GM18951 (cell line): ENCODE results near the gene COA3.

Source experiments
- POLR2A ChIP-seq: IDR thresholded peaks from 4 replicates; pipeline ENCODE4 v1.6.1; 2011; ENCODE audit warnings: mild to moderate bottlenecking; ENCODE audit not compliant: insufficient read length, insufficient read depth; ENCODE audit errors: extremely low read depth
- in situ Hi-C: fragments of 300-500 bp; cut with MboI; formaldehyde crosslinking; loops from one replicate; pipeline ENCODE4 v1.12.0; 2022; ENCODE audit warnings: low sequenced_read_pairs, mixed read lengths, inconsistent platforms; ENCODE audit not compliant: unreplicated experiment

COA3 gene

DNA sequence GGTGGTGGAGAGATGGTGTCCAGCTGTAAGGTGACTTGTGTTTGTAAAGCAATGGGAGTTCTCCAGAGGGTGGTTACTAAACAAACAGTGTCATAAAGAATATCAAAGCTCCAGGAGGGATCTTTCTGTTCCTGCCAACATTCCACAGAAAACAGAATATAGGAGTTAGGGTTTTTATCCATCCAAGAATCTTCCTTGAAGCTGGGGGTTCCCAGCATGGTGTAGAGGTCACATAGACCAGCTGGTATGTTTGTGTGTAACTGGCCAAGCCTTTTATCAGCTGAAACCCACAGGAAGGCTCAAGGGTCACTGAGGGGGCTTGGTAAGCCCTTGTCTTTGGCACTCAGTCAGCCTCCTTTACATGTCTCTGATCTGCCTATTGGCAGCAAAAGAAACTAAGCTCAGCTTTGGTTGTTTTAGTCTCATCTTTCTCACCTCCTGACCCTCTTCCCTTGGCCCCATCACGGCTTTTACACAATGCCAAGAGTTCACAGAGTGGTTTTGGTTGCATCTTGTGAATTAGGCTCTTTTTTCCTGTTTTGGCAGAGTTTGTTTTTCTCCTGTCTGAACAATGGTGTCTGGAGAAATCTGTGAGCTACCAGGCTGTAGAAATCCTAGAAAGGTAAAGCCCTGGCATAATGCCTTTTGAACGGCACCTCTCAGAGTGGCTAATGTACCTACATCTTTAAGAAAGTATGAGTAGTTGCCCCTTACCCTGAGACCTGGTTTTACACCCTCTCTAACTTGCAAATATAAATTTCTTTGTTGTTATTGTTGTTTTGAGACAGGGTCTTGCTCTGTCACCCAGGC is 4.8 kb upstream of the COA3 start:
- in situ Hi-C loops, result no loop called here
- no peak for TF ChIP-seq POLR2A

- in situ Hi-C loops, result no loop called here
- no peak for TF ChIP-seq POLR2A
Observed at GRCh38 chr17:42798011-42798382, 507 bp downstream of the COA3 start.

GRCh38 chr17:42797067-42798007 is 1.2 kb downstream of the COA3 start:
- no peak for TF ChIP-seq POLR2A
- in situ Hi-C loops, result no loop called here

DNA sequence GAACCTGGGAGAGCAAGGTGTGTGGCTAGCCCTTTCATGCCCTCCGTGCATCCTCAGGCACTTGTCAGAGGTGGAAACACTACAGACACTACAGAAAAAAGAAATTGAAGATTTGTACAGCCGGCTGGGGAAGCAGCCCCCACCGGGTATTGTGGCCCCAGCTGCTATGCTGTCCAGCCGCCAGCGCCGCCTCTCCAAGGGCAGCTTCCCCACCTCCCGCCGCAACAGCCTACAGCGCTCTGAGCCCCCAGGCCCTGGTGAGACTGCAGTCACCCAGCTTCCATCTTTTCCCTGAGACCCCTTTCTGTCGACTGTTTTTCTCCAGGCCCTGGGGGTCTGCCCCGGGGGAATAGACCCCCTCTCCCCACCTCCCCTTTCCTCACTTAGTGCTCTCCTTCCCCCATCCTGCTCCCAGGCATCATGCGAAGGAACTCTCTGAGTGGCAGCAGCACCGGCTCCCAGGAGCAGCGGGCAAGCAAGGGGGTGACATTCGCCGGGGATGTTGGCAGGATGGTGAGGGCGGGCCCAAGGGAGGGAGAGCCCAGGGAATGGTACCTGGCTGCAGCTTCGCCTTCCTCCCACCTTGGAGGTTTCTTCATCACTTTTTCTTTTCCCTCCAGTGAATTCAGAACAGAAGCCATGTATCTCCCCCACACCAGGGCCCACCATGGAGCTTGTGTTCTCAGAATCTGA is 2.3 kb downstream of the COA3 start:
- no peak for TF ChIP-seq POLR2A
- in situ Hi-C loops, result no loop called here

- no peak for TF ChIP-seq POLR2A
- in situ Hi-C loops, result no loop called here
Observed at GRCh38 chr17:42795465-42795864, 3.0 kb downstream of the COA3 start.

- no peak for TF ChIP-seq POLR2A
- in situ Hi-C loops, result no loop called here
Observed at GRCh38 chr17:42795061-42795460, 3.4 kb downstream of the COA3 start.

DNA sequence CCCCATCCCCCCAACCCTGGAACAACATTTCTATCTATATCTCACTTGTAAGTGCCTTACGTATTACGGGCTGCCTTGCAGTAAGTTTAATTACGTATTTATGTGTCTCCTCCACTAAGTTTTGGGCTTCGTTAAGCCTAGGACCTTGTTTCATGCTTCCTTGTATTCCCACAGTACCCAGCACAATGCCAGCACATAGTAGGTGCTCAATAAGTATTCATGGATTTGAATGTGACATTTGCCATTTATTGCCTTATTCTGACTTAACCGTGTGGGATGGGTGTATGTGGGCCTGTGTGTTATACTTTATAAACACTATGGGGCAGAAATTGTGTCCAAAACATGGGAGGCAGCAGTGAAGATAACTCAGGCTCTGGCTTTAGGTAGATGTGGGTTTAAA is 6.0 kb downstream of the COA3 start:
- in situ Hi-C loops, result no loop called here
- no peak for TF ChIP-seq POLR2A

DNA sequence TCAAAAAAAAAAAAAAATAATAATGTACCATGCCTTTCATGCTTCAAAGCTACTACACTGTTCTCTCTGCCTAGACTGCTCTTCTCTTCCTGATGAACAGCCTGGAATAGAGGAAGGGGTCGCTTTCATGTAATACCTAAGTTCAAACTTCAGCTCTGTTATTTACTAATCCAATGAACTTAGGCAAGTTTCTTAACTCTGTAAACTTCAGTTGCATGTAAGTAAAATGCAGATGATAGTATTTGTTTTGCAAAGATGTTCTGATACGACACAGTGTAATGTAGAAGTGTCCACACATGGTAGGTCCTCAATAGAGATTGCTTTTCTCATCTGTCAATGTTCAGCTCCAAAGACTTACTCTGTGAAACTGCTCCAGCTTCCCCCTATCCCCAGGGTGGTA is 6.6 kb downstream of the COA3 start:
- no peak for TF ChIP-seq POLR2A
- in situ Hi-C loops, result no loop called here

DNA sequence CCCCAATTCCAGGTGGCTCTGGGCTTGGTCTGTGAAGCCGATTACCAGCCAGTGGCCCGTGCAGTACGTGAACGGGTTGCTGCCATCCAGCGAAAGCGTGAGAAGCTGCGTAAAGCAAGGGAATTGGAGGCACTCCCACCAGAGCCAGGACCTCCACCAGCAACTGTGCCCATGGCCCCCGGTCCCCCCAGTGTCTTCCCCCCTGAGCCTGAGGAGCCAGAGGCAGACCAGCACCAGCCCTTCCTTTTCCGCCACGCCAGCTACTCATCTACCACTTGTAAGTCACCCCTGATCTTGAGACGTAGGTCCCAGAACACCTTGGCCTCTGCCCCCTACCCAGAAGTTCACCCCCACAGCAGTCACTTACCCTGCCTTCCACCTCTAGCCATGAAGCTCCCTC is 11.2 kb downstream of the COA3 start:
- in situ Hi-C loops, result no loop called here
- no peak for TF ChIP-seq POLR2A

- in situ Hi-C loops, result no loop called here
- TF ChIP-seq POLR2A, result no peak
Observed at GRCh38 chr17:42784811-42785592, 13.5 kb downstream of the COA3 start.

DNA sequence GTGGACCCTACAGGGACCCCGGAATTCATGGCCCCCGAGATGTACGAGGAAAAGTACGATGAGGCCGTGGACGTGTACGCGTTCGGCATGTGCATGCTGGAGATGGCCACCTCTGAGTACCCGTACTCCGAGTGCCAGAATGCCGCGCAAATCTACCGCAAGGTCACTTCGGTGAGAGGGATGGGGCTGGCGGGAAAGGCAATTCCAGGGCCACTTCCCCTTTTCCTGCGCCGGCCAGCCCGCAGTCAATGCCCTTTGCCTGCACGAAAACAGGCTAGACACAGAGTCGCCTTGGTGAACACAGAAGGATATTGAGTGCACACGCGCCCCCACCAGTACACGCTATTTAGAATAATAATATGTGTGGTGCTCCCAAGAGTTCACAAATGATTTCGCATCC is 14.1 kb downstream of the COA3 start:
- no peak for TF ChIP-seq POLR2A
- in situ Hi-C loops, result no loop called here

DNA sequence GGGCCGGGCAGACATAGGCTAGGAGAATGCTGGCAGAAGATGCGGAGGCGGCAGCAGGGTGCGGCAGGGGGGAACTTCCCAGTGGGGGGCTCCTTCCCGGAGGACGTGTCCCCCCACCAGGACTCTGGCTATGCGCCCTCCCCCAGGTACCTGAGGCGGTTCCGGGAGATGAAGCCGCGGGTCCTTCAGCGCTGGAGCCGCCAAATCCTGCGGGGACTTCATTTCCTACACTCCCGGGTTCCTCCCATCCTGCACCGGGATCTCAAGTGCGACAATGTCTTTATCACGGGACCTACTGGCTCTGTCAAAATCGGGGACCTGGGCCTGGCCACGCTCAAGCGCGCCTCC is 14.7 kb downstream of the COA3 start:
- TF ChIP-seq POLR2A, result no peak
- in situ Hi-C loops, result no loop called here
